T-helper 17 cell (primary cell): ENCODE data around the gene GPC6. TPM values are rescaled to one million over a fixed set of nuclear protein-coding genes. Genes with fewer than 3 reads are reported as not detected.

Experiments used
- ATAC-seq: fragments of 150-1000 bp; cut with Tn5 transposase; 2 replicates; pipeline ENCODE4 v1.10.0; 2021; ENCODE audit warnings: mild to moderate bottlenecking, moderate library complexity
- DNase-seq, 3 donors: peaks; one replicate each; pipeline versions ENCODE4 v3.0.0 to v3.0.0-alpha.2; 2020 to 2021
- H3K9me3 ChIP-seq: one replicate; pipeline ENCODE4 v1.7.0; 2013; ENCODE audit warnings: low read length, mild to moderate bottlenecking; ENCODE audit not compliant: control insufficient read depth, poor library complexity, severe bottlenecking
- H3K27ac Mint-ChIP-seq: one replicate; pipeline ENCODE4 v1.8.0; 2022; ENCODE audit warnings: mild to moderate bottlenecking, moderate library complexity, mixed read lengths
- H3K27me3 Mint-ChIP-seq: one replicate; pipeline ENCODE4 v1.8.0; 2022; ENCODE audit warnings: mixed read lengths
- H3K36me3 Mint-ChIP-seq: one replicate; pipeline ENCODE4 v1.8.0; 2022; ENCODE audit warnings: low read depth, mixed read lengths
- H3K4me1 Mint-ChIP-seq: one replicate; pipeline ENCODE4 v1.8.0; 2022; ENCODE audit warnings: mild to moderate bottlenecking, mixed read lengths
- H3K4me3 Mint-ChIP-seq: one replicate; pipeline ENCODE4 v1.8.0; 2022; ENCODE audit warnings: mild to moderate bottlenecking, moderate library complexity, mixed read lengths
- total RNA-seq, 4 donors: library from RNA in 2 of 4; stranded (reverse) in 2 of 4; gene quantifications; one replicate each; pipeline ENCODE4 v1.2.3 and lab custom pipeline; 2022 to 2026

Gene GPC6
- total RNA-seq, 2 donors from 2014 or later = not detected

DNA sequence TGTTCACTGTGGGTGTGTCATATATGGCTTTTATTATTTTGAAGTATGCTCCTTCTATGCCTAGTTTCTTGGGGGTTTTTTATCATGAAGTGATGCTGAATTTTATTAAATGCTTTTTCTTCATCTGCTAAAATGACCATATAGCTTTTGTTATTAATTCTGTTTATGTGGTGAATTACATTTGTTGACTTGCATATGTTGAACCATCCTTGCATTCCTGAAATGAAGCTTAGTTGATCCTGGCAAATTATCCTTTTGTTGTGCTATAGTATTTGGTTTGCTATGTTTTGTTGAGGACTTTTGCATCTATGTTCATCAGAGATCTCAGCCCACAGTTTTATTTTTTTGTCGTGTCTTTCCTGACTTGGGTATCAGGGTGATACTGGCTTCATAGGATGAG, 12.1 kb downstream of the GPC6 start:
- Mint-ChIP-seq H3K36me3 (no peaks in the 10 kb centered on the region), H3K27me3 (no peaks in the 10 kb centered on the region), H3K4me3 (no peak overlapping the region), H3K4me1 (no peaks in the 10 kb centered on the region), H3K27ac (no peak overlapping the region)
- H3K9me3 ChIP-seq = no peaks in the 10 kb centered on the region
- ATAC-seq (no peak), DNase-seq (no peak)

DNA sequence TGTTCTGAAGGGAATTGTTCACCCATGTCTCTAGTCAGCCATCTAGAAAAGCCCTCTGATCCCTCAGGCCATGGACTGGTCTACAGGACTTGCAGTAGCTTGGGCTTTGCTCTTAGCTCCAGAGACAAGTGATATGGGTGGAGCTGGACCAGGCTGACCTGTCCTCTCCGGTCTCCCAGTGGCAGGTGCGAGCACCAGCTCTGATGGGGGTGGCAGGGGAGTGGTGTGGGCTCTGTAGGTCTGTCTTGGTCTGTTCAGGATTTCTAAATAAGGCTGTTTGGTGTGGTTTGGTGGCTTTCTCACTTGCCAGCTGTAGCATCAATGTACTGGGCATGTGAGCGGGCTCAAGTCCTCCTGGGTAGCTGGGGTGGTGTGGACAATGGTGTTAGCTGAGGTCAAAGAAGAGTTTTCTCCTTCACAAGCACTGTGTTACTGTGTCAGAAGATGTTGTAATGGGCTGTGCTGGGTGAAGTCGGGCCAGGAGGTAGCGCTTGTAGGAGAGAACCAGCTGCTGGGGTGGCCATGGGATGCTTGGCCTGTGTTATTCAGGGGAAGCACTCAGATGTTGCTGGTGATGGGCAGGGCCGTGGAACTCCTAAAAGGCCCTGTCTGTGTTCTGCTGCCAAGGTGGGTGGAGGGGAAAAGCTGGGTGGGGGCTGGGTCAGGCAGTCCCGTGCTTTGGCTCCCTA, 16.9 kb downstream of the GPC6 start:
- H3K4me3 Mint-ChIP-seq = no peak overlapping the region
- H3K9me3 ChIP-seq = no peaks in the 10 kb centered on the region
- ATAC-seq (no peak), DNase-seq (no peak)
- no peaks in the 10 kb centered on the region for H3K4me1 Mint-ChIP-seq
- no peak overlapping the region for H3K27ac Mint-ChIP-seq
- no peaks in the 10 kb centered on the region for H3K36me3 Mint-ChIP-seq
- H3K27me3 Mint-ChIP-seq = no peaks in the 10 kb centered on the region

DNA sequence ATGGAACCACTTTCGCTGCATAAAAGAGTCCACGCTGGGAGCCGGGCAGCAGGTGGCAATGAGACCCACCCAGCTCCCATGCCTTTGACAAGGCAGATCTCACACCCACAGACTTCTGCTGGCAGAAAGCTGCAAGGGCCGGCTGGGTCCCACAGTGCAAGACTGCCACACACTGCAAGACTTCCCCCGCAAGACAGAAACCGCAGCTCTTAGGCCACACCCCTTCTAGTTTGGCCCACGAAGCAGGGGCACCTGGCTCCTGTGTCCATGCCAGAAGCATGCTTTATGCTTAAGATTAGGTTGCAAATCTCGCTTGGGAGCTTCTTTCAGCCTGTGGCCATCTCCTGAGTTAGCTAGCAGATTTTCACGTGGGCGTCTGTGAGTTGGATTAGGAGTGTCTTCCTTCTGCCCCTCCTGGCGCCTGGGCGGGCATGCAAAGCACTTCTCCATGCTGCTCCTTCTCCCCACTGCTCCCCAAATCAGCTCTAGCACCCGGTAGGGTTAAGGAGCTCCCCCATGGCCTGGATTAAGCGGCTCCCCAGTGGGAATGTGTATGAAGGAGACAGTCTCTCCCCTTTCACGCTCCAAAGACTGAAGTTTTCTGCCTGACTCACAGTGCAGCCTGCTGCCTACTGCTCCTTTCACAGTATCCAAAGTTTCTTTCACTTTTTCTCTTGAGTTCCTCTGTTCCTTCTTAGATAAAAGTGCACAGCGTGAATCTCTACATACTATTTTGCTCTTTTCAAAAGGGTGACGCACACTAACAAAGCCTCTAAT, 17.7 kb downstream of the GPC6 start:
- Mint-ChIP-seq H3K27ac (no peak overlapping the region), H3K27me3 (no peaks in the 10 kb centered on the region), H3K4me1 (no peaks in the 10 kb centered on the region), H3K36me3 (no peaks in the 10 kb centered on the region), H3K4me3 (no peak overlapping the region)
- no peak for DNase-seq
- no peaks in the 10 kb centered on the region for H3K9me3 ChIP-seq
- no peak for ATAC-seq

DNA sequence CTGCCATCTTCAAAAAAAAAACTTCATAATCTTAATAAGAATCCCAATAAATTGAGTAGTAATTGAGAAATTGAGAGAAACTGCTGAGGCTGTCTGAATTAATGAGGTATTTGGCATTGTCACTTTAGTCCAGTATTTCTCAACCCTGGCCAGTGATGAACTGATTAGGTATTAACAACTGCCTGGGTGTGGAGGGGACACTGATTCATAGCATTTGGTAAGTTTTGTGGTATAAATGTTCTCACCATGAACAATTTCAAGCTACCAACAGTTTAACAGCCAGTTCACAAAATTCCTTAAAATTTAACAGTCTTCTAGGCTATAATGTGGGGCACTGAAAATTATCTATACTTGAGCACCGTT, 18.3 kb downstream of the GPC6 start:
- Mint-ChIP-seq H3K27me3 (no peaks in the 10 kb centered on the region), H3K4me1 (no peaks in the 10 kb centered on the region), H3K36me3 (no peaks in the 10 kb centered on the region), H3K4me3 (no peak overlapping the region), H3K27ac (no peak overlapping the region)
- ATAC-seq = no peak
- no peaks in the 10 kb centered on the region for H3K9me3 ChIP-seq
- no peak for DNase-seq

DNA sequence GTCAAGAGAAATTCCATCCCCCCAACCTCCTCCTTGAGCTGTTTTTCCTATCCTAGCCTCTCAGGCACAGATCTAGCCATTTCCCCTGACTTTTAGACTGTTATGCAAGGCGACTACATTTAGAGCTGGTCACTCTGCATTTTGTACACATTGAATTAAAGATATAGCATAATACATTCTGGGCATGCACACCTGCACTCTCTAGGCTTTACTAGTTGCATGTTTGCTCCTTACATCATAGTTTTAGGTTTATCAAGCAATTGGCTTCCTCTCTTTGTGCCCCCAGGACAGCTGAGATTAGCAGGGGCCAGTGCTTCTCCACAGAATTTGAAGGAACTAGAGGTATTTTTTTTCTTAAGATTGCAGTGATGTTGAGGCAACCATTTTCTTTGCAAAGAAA, 19.5 kb downstream of the GPC6 start:
- no peaks in the 10 kb centered on the region for H3K27me3 Mint-ChIP-seq
- no peak for ATAC-seq
- H3K4me1 Mint-ChIP-seq = no peaks in the 10 kb centered on the region

DNA sequence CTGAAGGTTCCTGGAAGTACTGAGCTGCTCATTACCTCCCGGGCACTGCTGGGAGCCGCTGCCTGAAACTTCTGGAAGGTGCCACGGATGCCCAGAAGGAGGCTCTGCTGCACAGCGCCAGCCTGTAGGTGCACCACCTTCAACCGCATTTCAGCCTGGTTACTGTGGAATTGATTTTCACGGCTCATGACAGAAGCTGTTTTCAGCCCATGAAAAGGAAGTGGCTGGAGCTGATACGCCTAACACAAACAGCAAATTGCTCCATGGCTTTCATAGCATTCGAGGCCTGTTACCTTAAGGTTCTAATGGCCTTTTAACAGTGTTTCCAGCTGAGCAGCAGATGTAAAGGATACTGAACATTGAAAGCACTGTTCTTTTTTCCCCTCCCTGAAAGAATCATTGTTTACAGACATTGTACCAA, 22.0 kb downstream of the GPC6 start:
- no peaks in the 10 kb centered on the region for H3K27me3 Mint-ChIP-seq
- no peak for DNase-seq
- H3K27ac Mint-ChIP-seq = no peak overlapping the region
- H3K36me3 Mint-ChIP-seq = no peaks in the 10 kb centered on the region
- no peaks in the 10 kb centered on the region for H3K9me3 ChIP-seq
- no peak overlapping the region for H3K4me3 Mint-ChIP-seq
- no peak for ATAC-seq
- no peaks in the 10 kb centered on the region for H3K4me1 Mint-ChIP-seq

More for the DNA sequence above, 19.5 kb downstream of the GPC6 start:
- no peak for DNase-seq
- Mint-ChIP-seq H3K27ac (no peak overlapping the region), H3K36me3 (no peaks in the 10 kb centered on the region), H3K4me3 (no peak overlapping the region)
- H3K9me3 ChIP-seq = no peaks in the 10 kb centered on the region

DNA sequence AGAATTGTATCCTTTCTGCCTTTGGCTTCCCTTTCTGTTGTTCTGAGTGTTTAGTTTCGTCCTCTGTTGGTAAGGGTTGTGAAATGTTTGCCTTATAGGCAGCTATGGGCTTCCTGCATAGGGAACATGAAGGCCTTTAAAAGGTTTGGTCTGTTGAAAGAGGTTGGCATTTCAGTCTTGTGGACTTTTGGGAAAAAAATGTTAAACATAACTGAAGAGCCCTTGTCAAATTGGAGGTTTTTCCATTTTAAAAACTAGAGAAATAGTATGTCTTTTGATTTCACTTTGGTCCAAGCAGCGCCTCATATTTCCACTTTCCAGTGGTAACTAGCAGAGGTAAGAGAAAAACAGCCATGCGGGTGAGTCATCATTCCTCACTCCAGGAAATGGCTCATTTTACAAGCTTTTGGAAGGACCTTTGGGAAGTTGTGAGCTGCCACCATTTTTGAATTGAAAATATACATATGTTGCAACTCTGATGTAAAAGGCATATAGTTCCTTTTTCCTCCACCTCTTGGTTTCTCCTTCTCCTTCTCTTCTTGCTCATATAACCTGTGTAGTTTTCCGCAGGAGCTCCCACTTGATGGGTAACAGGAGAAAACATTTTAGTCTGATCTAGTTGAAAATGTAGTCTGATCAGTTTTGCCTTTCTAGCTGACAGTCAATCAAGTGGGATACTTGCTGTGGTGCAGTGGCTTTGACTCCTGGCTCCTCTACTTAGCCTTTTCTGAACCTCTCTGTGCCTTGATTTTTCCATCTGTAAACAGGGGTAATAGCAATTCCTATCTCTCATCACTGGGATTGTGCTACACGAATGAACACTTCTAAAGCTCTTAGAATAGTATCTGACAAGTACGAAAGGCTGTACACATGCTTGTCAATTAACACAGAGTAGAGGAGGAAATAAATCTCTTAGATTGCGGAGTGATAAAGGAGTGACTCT, 23.0 kb downstream of the GPC6 start:
- no peak for DNase-seq
- no peaks in the 10 kb centered on the region for H3K36me3 Mint-ChIP-seq
- H3K4me1 Mint-ChIP-seq = no peaks in the 10 kb centered on the region
- ATAC-seq = no peak
- H3K27ac Mint-ChIP-seq = no peak overlapping the region
- no peaks in the 10 kb centered on the region for H3K9me3 ChIP-seq
- H3K27me3 Mint-ChIP-seq = no peaks in the 10 kb centered on the region
- H3K4me3 Mint-ChIP-seq = no peak overlapping the region

DNA sequence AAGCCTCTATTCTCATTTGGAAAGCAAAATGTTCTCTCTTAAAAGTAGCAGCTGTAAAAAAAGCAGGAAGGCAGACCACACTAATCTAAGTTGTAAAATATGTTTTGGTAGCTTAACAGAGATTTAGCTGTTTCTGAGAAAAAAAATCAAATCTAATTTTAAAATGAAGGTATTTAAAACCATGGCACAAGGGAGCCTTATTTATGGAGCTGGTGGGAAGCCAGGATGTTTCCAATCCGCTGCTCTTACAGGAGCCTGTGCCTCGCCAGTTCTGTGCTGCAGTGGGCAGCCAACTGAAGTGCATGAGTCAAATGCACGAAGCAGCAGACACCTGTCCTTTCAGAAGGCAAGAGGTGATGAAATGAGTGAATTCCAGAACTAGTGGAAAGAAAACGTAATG, 28.2 kb downstream of the GPC6 start:
- H3K27me3 Mint-ChIP-seq = no peaks in the 10 kb centered on the region
- H3K27ac Mint-ChIP-seq = no peak overlapping the region
- no peak overlapping the region for H3K4me3 Mint-ChIP-seq
- no peaks in the 10 kb centered on the region for H3K9me3 ChIP-seq
- H3K4me1 Mint-ChIP-seq = no peaks in the 10 kb centered on the region
- no peaks in the 10 kb centered on the region for H3K36me3 Mint-ChIP-seq
- DNase-seq (no peak), ATAC-seq (no peak)

DNA sequence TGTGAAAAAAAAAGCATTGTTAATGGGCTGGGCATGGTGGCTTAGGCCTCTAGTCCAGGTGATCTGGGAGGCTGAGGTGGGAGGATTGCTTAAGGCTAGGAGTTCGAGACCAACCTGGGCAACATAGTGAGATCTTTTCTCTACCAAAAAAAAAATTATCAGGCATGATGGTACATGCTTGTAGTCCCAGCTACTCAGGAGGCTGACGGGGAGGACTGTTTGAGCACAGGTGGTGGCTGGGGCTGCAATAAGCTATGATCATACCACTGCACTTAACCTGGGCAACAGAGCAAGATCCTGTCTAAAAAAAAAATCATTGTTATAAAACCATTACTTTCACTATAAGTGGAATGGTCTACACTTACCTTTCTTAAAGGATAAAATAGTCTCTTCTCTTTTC, 30.4 kb downstream of the GPC6 start:
- ATAC-seq = no peak
- Mint-ChIP-seq H3K27ac (no peak overlapping the region), H3K27me3 (no peaks in the 10 kb centered on the region), H3K4me3 (no peak overlapping the region), H3K36me3 (no peaks in the 10 kb centered on the region), H3K4me1 (no peaks in the 10 kb centered on the region)
- no peaks in the 10 kb centered on the region for H3K9me3 ChIP-seq
- DNase-seq = no peak

DNA sequence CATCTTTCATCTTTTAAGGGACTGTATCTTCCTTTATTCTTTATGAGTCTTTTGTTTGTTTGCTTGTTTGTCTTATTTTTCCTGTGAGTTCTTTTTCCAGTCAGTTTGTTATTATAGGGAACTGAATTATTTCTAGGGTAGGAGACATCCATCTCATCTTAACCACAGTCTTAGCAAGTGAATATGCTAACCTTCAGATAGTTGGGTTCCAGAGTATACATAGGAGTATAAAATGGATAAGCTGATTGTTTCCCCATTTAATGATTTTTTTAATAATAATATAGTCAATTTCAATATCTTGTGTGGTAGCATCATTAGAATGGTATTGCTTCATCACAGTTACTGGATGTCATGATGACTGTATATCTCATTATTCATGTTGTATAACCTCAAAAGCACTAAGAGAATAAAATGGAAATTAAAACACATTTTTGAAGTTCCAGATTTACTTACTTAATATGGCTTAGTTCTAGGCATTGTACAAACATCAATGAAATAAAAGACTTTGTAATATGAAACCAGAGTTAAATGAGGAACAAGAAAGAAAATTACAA, 33.0 kb downstream of the GPC6 start:
- Mint-ChIP-seq H3K27me3 (no peaks in the 10 kb centered on the region), H3K4me3 (no peak overlapping the region), H3K36me3 (no peaks in the 10 kb centered on the region), H3K27ac (no peak overlapping the region), H3K4me1 (no peaks in the 10 kb centered on the region)
- ATAC-seq = no peak
- no peaks in the 10 kb centered on the region for H3K9me3 ChIP-seq
- DNase-seq = no peak

DNA sequence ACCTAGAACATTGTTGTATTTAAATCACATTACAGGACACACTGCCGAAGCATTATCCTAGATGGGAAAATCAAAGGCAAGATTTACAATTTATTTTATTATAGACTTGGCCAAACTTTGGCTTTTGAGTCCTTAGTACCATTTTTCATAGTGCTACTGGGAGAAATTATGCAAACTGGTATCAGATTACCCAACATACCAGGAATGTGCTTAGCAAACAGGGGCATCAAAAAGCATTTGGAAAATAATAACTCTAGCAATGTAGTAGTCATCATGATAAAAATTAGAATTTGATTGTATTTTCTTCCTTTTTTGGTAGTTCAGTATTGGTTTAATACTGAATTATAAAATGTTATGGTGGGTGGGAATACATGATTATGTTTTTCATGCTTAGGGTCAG, 34.0 kb downstream of the GPC6 start:
- no peaks in the 10 kb centered on the region for H3K9me3 ChIP-seq
- DNase-seq (no peak), ATAC-seq (no peak)
- Mint-ChIP-seq H3K27ac (no peak overlapping the region), H3K4me3 (no peak overlapping the region), H3K4me1 (no peaks in the 10 kb centered on the region), H3K27me3 (no peaks in the 10 kb centered on the region), H3K36me3 (no peaks in the 10 kb centered on the region)

DNA sequence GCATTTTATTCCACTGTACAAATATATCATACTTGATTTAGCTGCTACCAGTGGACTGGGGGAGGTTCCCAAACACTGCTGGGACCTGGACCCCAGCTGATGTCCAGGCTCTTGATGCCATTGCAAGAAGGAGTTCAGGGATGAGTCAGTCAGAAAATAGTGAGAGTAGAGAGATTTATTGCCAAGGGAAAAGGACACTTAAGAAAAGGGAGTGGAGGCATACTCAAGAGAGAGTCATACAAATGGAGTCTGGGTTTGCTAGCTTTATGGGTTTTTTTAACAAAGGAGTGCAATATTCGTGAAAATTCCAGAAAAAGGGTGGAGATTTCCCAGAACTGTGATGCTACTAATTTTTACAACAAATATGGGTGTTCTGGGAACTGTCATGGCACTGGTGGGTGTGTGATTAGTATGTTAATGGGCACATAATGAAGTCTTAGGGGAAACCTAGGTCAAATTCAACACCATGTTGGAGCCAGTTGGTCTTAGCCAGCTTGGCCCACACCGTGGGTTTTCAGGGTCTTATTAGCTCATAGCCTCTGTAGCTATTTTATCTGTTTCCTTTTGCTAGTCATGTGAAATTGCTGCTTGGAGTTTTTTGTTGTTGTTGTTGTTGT, 36.2 kb downstream of the GPC6 start:
- H3K9me3 ChIP-seq = no peaks in the 10 kb centered on the region
- no peak for DNase-seq
- ATAC-seq = no peak
- H3K27me3 Mint-ChIP-seq = no peaks in the 10 kb centered on the region
- H3K27ac Mint-ChIP-seq = no peak overlapping the region
- no peaks in the 10 kb centered on the region for H3K4me1 Mint-ChIP-seq
- no peaks in the 10 kb centered on the region for H3K36me3 Mint-ChIP-seq
- no peak overlapping the region for H3K4me3 Mint-ChIP-seq

DNA sequence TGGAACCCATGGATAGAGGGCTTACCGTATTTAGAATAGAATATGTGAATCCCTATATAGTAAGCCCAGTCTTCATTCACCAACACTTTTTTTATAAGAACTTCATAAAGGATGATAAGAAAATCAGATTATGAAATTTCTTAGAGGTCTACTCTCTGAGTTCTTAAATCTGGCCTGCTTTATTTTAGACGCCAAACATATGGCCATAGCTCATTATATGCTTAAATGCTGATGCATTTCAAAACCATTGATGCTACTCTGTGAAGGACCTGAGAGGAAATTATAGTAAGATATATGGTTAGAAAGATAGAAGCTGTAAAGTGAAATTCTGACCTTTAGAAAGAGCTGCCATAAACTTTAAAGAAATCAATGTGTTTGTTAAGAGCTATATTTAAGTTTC, 38.3 kb downstream of the GPC6 start:
- ATAC-seq (no peak), DNase-seq (no peak)
- Mint-ChIP-seq H3K27me3 (no peaks in the 10 kb centered on the region), H3K4me3 (no peak overlapping the region), H3K4me1 (no peaks in the 10 kb centered on the region), H3K36me3 (no peaks in the 10 kb centered on the region), H3K27ac (no peak overlapping the region)
- H3K9me3 ChIP-seq = no peaks in the 10 kb centered on the region
